Measurements from ENCODE around the gene SPATA33.

DNA sequence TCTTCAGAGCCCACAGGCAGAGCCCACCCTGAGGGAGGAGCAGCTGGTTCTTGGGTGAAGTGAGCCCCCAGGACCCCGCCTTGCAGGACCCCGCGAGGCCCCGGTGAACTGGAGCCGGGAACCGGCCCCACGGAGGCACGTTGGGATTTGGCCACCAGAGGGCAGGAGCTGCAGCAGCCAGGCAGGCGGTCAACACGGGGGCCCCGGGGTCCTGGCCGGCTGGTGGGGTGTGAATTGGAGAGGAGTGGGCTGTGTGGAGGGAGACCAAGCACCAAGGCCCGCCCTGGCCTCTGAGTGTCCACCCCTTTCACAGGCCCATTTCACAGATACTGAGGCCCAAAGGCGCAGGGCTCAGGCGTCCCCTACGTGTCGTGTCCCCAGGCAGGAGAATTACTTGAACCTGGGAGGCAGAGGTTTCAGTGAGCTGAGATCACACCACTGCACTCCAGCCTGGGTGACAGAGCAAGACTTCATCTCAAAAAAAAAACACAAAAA is 42.0 kb upstream of the SPATA33 start:
- TF ChIP-seq, protein P1, sequence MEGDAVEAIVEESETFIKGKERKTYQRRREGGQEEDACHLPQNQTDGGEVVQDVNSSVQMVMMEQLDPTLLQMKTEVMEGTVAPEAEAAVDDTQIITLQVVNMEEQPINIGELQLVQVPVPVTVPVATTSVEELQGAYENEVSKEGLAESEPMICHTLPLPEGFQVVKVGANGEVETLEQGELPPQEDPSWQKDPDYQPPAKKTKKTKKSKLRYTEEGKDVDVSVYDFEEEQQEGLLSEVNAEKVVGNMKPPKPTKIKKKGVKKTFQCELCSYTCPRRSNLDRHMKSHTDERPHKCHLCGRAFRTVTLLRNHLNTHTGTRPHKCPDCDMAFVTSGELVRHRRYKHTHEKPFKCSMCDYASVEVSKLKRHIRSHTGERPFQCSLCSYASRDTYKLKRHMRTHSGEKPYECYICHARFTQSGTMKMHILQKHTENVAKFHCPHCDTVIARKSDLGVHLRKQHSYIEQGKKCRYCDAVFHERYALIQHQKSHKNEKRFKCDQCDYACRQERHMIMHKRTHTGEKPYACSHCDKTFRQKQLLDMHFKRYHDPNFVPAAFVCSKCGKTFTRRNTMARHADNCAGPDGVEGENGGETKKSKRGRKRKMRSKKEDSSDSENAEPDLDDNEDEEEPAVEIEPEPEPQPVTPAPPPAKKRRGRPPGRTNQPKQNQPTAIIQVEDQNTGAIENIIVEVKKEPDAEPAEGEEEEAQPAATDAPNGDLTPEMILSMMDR (conservative IDR thresholded peaks at IDR 0.05) = peak; percentile 91
- TF ChIP-seq EZH2 (IDR thresholded peaks at IDR 0.05; ENCODE audit: low read depth) = no peak

All from PC-9 (cell line).